ENCODE measurements around the gene NEMF. TPM values are rescaled to one million over a fixed set of nuclear protein-coding genes. Genes with fewer than 3 reads are reported as not detected.
A peak's percentile ranks its signal among the peaks of the same experiment; 100 is the strongest.
"Not testable (repeated sequence)": the region's sequence is repeated elsewhere in the genome, so short reads cannot be mapped to it uniquely, and the experiment has no call there.

NEMF gene, protein sequence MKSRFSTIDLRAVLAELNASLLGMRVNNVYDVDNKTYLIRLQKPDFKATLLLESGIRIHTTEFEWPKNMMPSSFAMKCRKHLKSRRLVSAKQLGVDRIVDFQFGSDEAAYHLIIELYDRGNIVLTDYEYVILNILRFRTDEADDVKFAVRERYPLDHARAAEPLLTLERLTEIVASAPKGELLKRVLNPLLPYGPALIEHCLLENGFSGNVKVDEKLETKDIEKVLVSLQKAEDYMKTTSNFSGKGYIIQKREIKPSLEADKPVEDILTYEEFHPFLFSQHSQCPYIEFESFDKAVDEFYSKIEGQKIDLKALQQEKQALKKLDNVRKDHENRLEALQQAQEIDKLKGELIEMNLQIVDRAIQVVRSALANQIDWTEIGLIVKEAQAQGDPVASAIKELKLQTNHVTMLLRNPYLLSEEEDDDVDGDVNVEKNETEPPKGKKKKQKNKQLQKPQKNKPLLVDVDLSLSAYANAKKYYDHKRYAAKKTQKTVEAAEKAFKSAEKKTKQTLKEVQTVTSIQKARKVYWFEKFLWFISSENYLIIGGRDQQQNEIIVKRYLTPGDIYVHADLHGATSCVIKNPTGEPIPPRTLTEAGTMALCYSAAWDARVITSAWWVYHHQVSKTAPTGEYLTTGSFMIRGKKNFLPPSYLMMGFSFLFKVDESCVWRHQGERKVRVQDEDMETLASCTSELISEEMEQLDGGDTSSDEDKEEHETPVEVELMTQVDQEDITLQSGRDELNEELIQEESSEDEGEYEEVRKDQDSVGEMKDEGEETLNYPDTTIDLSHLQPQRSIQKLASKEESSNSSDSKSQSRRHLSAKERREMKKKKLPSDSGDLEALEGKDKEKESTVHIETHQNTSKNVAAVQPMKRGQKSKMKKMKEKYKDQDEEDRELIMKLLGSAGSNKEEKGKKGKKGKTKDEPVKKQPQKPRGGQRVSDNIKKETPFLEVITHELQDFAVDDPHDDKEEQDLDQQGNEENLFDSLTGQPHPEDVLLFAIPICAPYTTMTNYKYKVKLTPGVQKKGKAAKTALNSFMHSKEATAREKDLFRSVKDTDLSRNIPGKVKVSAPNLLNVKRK
- total RNA-seq = 108 TPM

DNA sequence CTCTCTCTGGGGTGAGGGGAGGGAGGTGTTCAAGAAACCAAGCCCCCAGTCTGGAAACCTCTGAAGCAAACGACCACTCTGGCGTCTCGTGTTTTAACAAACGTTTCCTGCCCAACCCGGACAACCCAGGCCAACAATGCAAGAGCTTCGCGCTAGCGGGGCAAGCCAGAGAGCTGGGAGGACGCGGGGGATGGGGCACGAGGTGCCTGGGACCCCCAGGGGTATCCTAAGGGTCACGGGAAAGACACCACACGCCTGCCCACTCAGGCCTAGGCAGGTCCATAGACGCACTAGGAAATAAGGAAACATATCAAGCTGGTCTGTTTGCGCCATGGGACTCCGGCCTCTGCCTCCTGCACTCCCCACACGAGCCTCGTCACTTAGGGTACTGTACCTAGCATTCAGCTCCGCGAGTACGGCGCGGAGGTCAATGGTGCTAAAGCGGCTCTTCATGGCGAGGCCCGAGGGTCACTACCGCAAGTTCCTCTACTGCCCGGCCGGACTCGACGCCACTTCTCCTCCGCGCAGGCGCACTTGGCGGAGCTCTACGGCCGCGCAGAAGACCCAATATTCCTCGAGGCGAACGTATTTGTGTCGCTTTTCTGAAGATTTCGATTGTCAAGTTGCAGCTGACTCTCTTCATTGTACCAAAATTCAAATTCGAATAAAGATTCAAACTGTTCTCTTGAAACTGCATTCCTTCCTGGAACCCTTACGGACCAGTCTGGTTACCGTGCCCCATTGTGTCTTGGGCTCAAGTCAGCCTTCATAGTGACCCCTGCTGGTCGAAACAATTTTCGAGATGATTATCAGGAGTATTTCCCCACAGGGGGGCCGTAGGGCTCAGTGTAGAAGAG lies at the start of gene NEMF:
NEMF (minus strand) TSS at position 488 of the 857 bp plus-strand sequence; CDS start at position 453, 35 bp downstream.
- peak; percentile 88 for DNase-seq (ENCODE audit: low spot score)

DNA sequence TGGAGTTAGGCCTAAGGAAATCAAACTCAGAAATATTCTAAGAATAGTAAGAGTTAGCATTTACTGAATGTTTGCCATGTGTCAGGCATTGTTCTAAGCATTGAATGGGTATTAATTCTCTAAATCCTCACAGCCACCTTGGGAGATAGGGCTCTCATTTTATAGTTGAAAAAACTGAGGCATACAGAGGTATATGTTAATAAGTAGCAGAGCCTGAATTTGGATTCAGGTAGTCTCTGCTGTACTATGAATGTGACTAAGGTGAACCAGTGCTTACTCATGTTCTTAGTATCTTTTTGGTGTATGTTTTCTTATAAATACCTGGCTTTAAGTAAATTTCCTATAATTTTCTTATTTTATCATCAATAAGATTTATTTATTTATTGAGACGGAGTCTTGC lies 48.4 kb upstream of the NEMF start:
- no peak for DNase-seq (ENCODE audit: low spot score)

DNA sequence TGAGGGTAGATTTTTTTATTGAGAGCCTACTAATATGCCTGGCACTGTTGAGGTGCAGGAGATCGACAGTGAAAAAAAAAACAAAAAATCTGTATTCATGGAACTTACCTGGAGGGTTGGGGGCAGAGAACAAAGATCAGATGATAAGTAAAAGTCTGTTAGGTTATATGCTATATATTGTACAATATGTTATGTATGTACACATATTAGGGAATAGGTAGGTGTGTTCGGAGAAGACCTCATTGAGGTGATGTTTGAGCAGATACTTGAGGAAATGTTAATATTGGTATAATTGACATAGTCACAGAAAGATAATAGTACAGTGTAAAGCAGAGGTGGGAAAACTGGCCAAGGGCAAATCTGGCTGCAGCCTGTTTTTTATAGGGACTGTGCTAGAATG lies 45.9 kb upstream of the NEMF start:
- DNase-seq (ENCODE audit: low spot score) = no peak

DNA sequence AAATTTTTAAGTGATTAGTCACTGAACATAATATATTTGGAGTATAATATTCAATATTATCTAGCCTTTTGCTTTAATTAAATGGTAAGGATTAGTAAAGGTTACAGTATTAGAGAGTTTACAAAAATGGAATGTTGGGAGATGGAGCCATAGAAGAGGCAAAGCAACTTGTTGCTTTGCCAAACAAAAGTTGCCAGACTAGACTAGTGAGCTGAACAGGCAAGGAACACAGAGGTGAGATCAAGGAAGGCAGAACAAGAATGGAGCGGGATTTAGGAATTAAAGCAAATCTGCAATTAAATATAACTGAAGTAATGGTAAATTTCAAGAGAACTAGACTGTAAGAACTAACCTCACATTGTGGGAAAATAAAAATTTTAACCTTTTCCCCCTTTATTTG lies 45.4 kb upstream of the NEMF start:
- no peak for DNase-seq (ENCODE audit: low spot score)

DNA sequence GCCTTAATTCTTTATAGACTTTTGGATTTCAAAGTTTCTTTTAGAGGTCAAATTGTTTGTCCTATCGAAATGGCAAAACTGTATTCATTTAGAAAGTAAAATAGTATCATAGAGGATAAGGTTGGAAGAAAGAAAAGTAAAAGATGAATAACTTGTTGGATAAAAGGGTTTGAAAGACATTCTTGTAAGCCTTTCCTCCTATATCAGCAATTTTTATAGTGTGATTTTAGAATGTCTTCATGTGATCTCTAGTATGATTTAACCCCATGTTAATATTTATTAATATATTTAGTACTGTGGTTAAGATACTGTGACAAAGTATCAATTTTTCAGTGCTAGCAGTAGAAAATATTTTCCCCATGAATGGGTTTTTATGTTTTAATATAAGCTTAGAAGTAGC lies 44.8 kb upstream of the NEMF start:
- no peak for DNase-seq (ENCODE audit: low spot score)

DNA sequence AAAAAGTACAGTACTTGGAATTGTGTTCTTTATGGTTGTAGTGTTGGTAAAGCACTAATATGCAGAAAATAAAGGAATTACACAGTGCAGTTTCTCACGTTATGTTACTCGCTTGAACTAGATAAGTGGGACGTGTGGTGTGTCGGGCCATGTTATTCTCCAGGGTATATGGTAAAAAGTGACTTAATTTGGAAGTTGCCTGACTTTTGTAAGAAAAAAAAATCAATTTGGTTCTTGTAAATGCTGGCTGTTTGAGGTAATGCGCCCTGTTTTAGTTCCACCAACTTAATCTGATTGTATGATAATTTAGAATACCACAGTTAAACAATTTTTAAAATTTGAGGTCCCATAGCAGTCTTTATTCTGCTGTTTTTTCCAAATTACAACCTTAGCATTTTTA lies 44.4 kb upstream of the NEMF start:
- no peak for DNase-seq (ENCODE audit: low spot score)

DNA sequence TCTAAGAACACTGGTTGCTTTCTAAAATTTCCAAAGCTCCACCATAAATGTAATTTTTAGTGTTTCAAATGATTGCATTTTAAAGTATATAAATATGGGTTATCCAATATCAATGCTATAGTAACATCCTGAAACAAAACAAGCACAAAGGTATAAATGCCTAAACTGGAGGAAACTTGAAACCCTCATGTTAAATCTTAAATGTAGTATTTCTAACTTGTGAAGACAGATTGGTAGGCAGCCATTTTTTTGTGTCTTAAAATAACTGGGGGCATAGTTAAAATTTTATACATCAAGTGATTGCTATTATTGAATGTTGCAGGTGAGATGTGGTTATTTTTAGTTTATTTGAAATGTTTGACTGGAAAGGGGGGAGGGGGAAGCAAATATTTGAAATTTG lies 43.7 kb upstream of the NEMF start:
- not testable (repeated sequence) for DNase-seq (ENCODE audit: low spot score)

DNA sequence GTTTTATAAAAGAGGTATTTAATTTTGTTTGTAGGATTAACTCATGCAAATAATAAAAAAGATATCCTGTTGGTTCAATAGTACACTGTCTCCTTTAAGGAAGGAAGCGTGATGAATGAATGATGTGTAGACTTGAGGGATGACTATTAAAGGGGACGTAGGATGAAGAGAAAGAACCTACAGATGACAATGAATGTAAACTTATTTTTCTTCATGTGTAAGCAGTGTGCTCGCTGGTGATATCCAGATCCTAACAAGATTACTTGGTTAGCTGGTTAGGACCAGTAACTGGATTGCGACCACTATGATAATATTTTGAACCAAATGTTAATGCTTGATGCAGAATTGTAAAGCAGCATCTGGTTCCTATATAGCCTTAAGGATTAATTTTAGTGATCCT lies 42.9 kb upstream of the NEMF start:
- no peak for DNase-seq (ENCODE audit: low spot score)

DNA sequence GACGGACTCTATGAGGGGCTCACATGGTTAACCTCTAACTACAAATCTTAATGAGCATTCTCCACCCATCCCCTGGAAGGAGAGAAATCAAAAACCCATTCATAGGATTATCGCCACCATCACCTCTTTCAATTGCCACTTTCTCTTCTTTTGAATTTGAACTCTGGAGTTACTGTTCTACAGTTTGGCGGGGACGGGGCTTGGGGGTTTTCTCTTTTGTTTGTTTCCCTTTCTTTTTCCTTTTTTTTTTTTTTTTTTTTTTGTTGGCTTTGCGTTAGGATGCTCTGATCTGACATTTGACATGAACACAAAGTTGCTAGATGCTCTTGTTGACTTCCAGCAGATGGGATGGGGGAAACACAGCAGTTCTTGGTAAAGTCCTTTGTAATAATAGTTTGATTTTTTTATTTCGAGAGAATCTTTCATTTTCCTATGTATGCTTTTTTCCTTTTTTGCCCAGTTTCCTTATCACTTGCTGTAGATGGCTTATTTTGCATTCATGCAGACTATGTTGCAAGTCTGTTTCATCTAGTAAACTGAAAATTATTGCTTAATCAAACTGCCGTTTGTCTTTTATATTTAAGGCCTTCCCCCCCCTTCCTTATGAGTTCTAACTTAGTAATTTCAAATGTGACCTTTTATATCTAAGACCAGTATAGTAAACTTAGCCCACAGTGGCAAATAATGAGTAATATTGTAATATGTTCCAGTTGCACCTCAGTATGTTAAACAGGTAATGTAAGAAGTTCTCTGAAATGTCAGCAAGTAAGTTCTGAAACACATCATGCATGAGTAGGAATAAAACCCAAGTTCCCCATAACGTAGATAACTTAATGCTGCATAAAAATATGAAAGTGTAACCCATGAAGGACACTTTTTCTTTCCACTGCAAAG lies 41.9 kb upstream of the NEMF start:
- not testable (repeated sequence) for DNase-seq (ENCODE audit: low spot score)

DNA sequence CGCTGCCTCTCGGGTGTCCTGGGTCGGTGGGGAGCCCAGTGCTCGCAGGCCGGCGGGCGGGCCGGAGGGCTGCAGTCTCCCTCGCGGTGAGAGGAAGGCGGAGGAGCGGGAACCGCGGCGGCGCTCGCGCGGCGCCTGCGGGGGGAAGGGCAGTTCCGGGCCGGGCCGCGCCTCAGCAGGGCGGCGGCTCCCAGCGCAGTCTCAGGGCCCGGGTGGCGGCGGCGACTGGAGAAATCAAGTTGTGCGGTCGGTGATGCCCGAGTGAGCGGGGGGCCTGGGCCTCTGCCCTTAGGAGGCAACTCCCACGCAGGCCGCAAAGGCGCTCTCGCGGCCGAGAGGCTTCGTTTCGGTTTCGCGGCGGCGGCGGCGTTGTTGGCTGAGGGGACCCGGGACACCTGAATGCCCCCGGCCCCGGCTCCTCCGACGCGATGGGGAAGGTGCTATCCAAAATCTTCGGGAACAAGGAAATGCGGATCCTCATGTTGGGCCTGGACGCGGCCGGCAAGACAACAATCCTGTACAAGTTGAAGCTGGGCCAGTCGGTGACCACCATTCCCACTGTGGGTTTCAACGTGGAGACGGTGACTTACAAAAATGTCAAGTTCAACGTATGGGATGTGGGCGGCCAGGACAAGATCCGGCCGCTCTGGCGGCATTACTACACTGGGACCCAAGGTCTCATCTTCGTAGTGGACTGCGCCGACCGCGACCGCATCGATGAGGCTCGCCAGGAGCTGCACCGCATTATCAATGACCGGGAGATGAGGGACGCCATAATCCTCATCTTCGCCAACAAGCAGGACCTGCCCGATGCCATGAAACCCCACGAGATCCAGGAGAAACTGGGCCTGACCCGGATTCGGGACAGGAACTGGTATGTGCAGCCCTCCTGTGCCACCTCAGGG lies 41.0 kb upstream of the NEMF start:
- DNase-seq (ENCODE audit: low spot score) = peak; percentile 62

DNA sequence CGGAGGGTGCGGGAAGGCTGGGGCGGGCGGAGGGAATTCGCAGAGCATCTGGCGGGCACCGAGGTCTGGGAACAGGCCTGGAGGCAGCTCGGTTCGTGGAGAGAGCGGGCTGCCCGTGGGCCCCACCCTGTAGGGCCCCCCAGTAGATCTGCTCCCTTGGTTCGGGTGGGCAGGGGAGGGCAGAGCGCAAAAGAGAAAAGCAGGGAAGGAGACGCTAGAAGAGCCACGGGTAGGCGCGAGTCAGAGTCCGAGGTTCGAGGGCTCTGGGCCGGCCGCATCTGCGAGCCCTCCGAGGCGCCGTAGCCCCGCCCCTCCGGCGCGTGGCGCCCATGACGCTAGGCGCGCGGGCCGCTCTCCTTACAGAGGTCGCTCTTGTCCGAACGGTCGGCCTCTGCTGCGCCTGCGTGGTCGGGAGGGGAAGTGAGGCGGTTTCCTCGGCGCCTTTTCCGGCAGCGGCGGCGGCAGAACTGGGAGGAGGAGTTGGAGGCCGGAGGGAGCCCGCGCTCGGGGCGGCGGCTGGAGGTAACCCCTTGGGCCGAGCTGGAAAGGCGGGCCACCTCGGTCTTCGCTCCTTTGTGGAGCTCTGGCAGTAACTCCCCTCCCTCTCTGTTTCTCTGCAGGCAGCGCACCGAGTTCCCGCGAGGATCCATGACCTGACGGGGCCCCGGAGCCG lies 40.2 kb upstream of the NEMF start, which contains the start of gene ARF6:
ARF6 (plus strand) TSS at position 447 of the 673 bp plus-strand sequence. CDS start 655 bp downstream, outside the sequence.
- DNase-seq (ENCODE audit: low spot score) = peak; percentile 99

DNA sequence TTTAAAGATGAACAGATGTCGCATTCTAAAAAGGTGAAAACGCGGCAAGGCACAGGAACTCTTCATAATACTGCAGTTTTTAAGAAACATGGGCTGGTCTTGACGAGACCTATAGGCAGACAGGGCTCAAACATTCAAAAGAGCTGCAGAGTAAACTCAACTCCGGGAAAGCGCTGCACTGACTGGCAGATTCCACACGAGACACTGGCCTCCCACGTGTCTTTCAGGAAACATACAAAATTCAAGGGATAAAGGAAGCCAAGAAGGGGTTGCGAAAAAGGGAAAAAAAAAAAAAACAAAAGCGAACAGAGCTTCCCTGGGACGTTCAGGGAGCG lies 39.7 kb upstream of the NEMF start:
- peak; percentile 78 for DNase-seq (ENCODE audit: low spot score)

DNA sequence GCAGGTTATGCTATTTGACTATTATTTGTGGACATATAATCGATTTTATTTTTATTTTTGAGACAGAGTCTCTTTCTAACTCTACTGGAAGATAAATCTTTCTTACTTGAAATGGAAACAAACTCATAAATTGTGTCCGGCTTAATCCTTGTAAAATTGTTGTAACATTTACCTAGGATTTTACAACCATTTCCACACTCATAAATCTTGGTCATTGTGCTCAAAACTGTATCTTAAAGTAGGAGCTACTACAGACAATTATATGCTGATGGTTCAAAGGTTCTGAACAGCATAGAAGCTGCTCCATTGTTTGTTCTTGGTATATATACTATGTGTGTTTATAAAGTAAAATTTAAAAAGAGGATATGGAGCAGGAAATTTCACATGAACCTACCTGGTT lies 35.7 kb upstream of the NEMF start:
- no peak for DNase-seq (ENCODE audit: low spot score)

DNA sequence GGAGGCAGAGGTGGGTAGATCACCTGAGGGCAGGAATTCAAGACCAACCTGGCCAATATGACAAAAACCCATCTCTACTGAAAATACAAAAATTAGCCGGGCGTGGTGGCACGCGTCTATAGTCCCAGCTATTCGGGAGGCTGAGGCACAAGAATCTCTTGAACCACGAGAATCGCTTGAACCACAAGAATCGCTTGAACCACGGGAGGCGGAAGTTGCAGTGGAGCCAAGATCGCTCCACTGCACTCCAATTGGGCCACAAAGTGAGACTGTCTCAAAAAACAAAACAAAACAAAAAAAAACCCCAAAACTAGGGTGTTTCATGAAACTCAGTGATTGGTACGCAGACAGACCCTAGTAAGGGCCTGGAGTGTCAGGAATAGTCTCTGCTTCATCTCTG lies 33.9 kb upstream of the NEMF start:
- DNase-seq (ENCODE audit: low spot score) = no peak

DNA sequence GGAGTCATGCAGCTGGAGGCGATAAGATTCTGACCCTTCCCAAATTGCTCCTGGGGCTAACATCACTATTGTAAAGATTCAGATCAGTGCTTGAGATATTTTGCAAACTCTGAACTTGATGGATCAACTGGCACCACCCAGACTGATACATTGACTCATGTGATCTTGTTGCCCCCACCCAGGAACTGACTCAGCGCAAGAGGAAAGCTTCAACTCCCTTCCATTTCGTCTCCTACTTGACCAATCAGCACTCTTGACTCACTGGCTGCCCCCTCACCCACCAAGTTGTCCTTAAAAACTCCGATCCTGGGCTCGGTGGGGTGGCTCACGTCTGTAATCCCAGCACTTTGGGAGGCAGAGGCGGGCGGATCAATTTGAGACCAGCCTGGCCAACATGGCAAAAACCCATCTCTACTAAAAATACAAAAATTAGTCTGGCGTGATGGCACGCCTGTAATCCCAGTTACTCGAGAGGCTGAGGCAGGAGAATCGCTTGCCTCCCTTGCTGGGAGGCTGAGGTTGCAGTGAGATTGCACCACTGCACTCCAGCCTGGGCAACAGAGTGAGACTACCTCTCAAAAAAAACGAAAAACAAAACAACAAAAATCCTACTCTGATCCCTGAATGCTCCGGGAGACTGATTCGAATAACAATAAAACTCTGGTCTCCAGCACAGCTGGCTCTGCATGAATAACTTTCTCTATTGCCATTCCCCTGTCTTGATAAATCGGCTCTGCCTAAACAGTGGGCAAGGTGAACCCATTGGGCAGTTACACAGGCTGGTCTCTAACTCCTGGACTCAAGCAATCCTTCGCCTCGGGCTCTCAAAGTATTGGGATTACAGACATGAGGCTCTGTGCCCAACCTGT lies 30.5 kb upstream of the NEMF start:
- no peak for DNase-seq (ENCODE audit: low spot score)

DNA sequence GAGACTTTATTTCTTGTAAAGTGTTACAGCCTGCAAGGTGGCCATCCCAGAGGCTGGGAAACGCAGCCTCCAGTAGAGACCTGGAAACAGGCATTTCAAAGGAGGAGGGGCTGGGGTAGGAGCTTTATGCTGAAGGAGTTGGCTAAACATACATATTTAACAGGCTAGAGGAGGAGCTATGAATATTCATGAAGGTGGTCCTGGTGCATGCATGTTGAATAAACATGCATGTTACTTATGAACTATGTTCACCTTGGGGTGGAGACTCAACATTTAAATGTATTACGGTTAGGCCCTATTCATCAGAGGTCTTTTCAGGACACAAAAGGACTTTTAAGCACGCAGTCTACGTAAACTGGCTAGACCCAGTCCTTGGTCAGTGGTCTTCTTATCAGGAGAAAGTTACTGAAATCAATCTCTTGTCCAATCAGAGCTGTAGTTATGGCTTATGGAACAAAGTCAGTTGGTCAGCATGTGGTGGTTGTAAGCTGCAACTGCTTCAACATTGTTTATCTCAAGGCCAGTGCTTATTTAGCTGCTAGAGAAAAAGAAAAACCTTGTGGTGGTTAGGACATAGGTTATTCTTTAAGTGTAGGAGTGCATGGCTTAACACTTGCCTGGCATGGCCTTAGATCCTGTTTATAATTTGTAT lies 28.9 kb upstream of the NEMF start:
- DNase-seq (ENCODE audit: low spot score) = no peak

Data from ureter (tissue), 1 donor.